GM12878 (cell line): Measurements from ENCODE around the gene SLC43A3. TPM values are rescaled to one million over a fixed set of nuclear protein-coding genes. Genes with fewer than 3 reads are reported as not detected.

Experiments
- ATAC-seq: fragments of 200-7000 bp; cut with Tn5 transposase; 3 replicates; pipeline ENCODE4 v1.9.1; 2020; ENCODE audit warnings: mild to moderate bottlenecking, moderate library complexity
- BruUV-seq: library from RNA; stranded (reverse); fragments of 400-500 nt; replicated peaks from 2 replicates; lab custom pipeline; 2021; lab: Mats Ljungman, UMichigan
- CTCF ChIA-PET: fragments of 300-600 bp; sonication (Branson Sonifier 250); formaldehyde crosslinking; extraction: SDS; loops from one replicate; lab custom pipeline; 2021; ENCODE audit warnings: inconsistent platforms; lab: Yijun Ruan, JAX
- POLR2A ChIA-PET: fragments of 350-600 bp; formaldehyde crosslinking; extraction: SDS; loops from one replicate; lab custom pipeline; 2021; ENCODE audit warnings: inconsistent platforms; lab: Charles Lee
- RAD21 ChIA-PET: fragments of 300-600 bp; sonication (Branson Sonifier 250); formaldehyde crosslinking; loops from one replicate; lab custom pipeline; 2023; ENCODE audit warnings: antibody characterized with exemption; ENCODE audit not compliant: unreplicated experiment; lab: Charles Lee
- SMC1A ChIA-PET: fragments of 300-600 bp; sonication (Branson Sonifier 250); formaldehyde crosslinking; loops from one replicate; lab custom pipeline; 2023; ENCODE audit not compliant: unreplicated experiment, uncharacterized antibody; lab: Charles Lee
- DNase-seq: peaks from one replicate; pipeline ENCODE4 v3.0.0-alpha.2; 2011; ENCODE audit warnings: low read depth, low spot score
- FAIRE-seq: peaks from 3 replicates; lab custom pipeline; 2011; peaks lifted over from hg19 to GRCh38; lab: Jason Lieb, UNC
- H2AFZ ChIP-seq: 2 replicates; pipeline ENCODE4 v1.6.0; 2011; ENCODE audit warnings: low read depth, low read length, control low read depth; ENCODE audit not compliant: control insufficient read depth
- H3K27ac ChIP-seq: 2 replicates; pipeline ENCODE4 v1.5.1; 2011; ENCODE audit warnings: control low read depth; ENCODE audit not compliant: control insufficient read depth, insufficient read depth
- H3K27me3 ChIP-seq, 2 experiments: replicated peaks in 1 of 2; 2 replicates each; pipeline versions ENCODE4 v1.6.0 to v1.6.1; 2011; ENCODE audit warnings: low read length in 1 of 2; ENCODE audit not compliant: control insufficient read depth in 2 of 2, insufficient read depth in 2 of 2
- H3K36me3 ChIP-seq, 2 experiments: 2 replicates each; pipeline ENCODE4 v1.5.1; 2011; ENCODE audit warnings: low read length in 1 of 2; ENCODE audit not compliant: control insufficient read depth in 2 of 2, insufficient read depth in 2 of 2
- H3K4me1 ChIP-seq: 2 replicates; pipeline ENCODE4 v1.6.1; 2011; ENCODE audit warnings: mild to moderate bottlenecking, low read length, moderate library complexity, mixed read lengths; ENCODE audit not compliant: control insufficient read depth, insufficient read depth
- H3K4me2 ChIP-seq: 2 replicates; pipeline ENCODE4 v1.6.0; 2011; ENCODE audit warnings: control low read depth; ENCODE audit not compliant: control insufficient read depth, insufficient read depth
- H3K4me3 ChIP-seq: fragments of 200-600 bp; sonication (generic); 2 replicates; pipeline ENCODE4 v1.5.1; 2016
- H3K79me2 ChIP-seq: 2 replicates; pipeline ENCODE4 v1.6.0; 2011; ENCODE audit warnings: low read length; ENCODE audit not compliant: control insufficient read depth, insufficient read depth
- H3K9ac ChIP-seq: 2 replicates; pipeline ENCODE4 v1.8.0; 2011; ENCODE audit warnings: low read length, control low read depth, mixed read lengths; ENCODE audit not compliant: control insufficient read depth, insufficient read depth
- H3K9me3 ChIP-seq: replicated peaks from 3 replicates; pipeline ENCODE4 v1.5.1; 2011; ENCODE audit warnings: mild to moderate bottlenecking, low read length; ENCODE audit not compliant: control insufficient read depth, insufficient read depth
- H4K20me1 ChIP-seq: 2 replicates; pipeline ENCODE4 v1.6.0; 2011; ENCODE audit not compliant: control insufficient read depth, insufficient read depth
- CBFB ChIP-seq: IDR thresholded peaks from 2 replicates; pipeline ENCODE4 v1.6.1; 2016; ENCODE audit warnings: antibody characterized with exemption, low read depth
- CEBPZ ChIP-seq: fragments of 150-350 bp; IDR thresholded peaks from 2 replicates; pipeline ENCODE4 v1.6.1; 2016; ENCODE audit warnings: low read depth, low read length
- HDAC2 ChIP-seq: fragments of 200-600 bp; sonication (generic); IDR thresholded peaks from 2 replicates; pipeline ENCODE4 v1.6.1; 2017
- KDM1A ChIP-seq: fragments of 200-600 bp; sonication (generic); IDR thresholded peaks from 2 replicates; pipeline ENCODE4 v1.6.1; 2016; ENCODE audit warnings: borderline replicate concordance
- MEF2A ChIP-seq: IDR thresholded peaks from 2 replicates; pipeline ENCODE4 v1.6.1; 2011; ENCODE audit warnings: low read depth, mild to moderate bottlenecking, low read length, moderate library complexity; ENCODE audit not compliant: insufficient read depth
- MLLT1 ChIP-seq: fragments of 450-650 bp; IDR thresholded peaks from 2 replicates; pipeline ENCODE4 v1.6.1; 2016; ENCODE audit warnings: mild to moderate bottlenecking
- MXI1 ChIP-seq: fragments of 150-350 bp; IDR thresholded peaks from 2 replicates; pipeline ENCODE4 v1.6.1; 2011; ENCODE audit warnings: low read depth, mild to moderate bottlenecking, inconsistent platforms, low read length, improper control_type of control experiment
- NR2F1 ChIP-seq: fragments of 450-650 bp; conservative IDR thresholded peaks from 2 replicates; pipeline ENCODE4 v1.6.1; 2017; ENCODE audit warnings: mild to moderate bottlenecking
- RB1 ChIP-seq: fragments of 450-650 bp; formaldehyde crosslinking; IDR thresholded peaks from 2 replicates; pipeline ENCODE4 v1.6.1; 2017; ENCODE audit warnings: mild to moderate bottlenecking, borderline replicate concordance
- RELA ChIP-seq: fragments of 450-650 bp; IDR thresholded peaks from 2 replicates; pipeline ENCODE4 v1.8.0; 2014; ENCODE audit warnings: borderline replicate concordance; ENCODE audit not compliant: partially characterized antibody
- RELB ChIP-seq: fragments of 450-650 bp; IDR thresholded peaks from 2 replicates; pipeline ENCODE4 v1.6.1; 2017; ENCODE audit warnings: low read depth, mild to moderate bottlenecking, moderate library complexity
- SIX5 ChIP-seq: IDR thresholded peaks from 2 replicates; pipeline ENCODE4 v1.6.1; 2011; ENCODE audit warnings: mild to moderate bottlenecking, low read depth, low read length, moderate library complexity; ENCODE audit not compliant: severe bottlenecking
- SMC3 ChIP-seq: IDR thresholded peaks from 2 replicates; pipeline ENCODE4 v1.6.1; 2011; ENCODE audit warnings: low read length, improper control_type of control experiment, borderline replicate concordance
- ZBED1 ChIP-seq: IDR thresholded peaks from 2 replicates; pipeline ENCODE4 v1.6.1; 2016; ENCODE audit warnings: borderline replicate concordance
- WGBS: methylation state at CpG from one replicate; pipeline ENCODE4 v1.1.6; 2016; ENCODE audit warnings: low lambda C conversion rate; ENCODE audit not compliant: insufficient replicate concordance, insufficient coverage; ENCODE audit errors: missing lambda C conversion rate; 5-methylcytosine and 5-hydroxymethylcytosine counted together
- in situ Hi-C: fragments of 300-500 bp; cut with MboI; formaldehyde crosslinking; loops from 9 replicates; pipeline ENCODE4 v1.14.3; 2018; ENCODE audit warnings: mixed read lengths
- intact Hi-C: fragments of 100-400 bp; cut with micrococcal nuclease; formaldehyde crosslinking; loops from one replicate; pipeline ENCODE4 v1.14.2; 2022; ENCODE audit not compliant: unreplicated experiment
- polyA plus RNA-seq, 11 experiments: library from polyadenylated mRNA; depleted of rRNA in 4 of 11; unstranded in 6 of 11; stranded (reverse) in 5 of 11; fragments of >200 nt; fragmentation: Nextera tagmentation in 4 of 11; fragmentation: Illumina TruSeq in 1 of 11; extraction: Ambion mirVana in 4 of 11; extraction: Trizol in 1 of 11; gene quantifications; 1 replicate in 1 of 11; 2 replicates in 10 of 11; pipeline versions ENCODE4 v1.2.1 to v1.2.3, GENCODE V29; 2011 to 2016; ENCODE audit warnings: inconsistent platforms in 2 of 11, missing spikeins in 2 of 11, low read depth in 1 of 11
- total RNA-seq, 4 experiments: library from RNA; depleted of rRNA in 3 of 4; stranded (reverse); fragments of >200 nt in 3 of 4; fragmentation: Illumina TruSeq in 1 of 4; extraction: Trizol in 1 of 4; gene quantifications; 2 replicates each; pipeline versions ENCODE4 v1.2.1 to v1.2.3, GENCODE V29; 2013 to 2021

Gene SLC43A3
- total and polyA plus RNA-seq, 10 of the 15 experiments (the other 5 are each of a cell fraction or from before 2014, with no cell fraction given) = 37.5 to 237 (median 132) TPM

DNA sequence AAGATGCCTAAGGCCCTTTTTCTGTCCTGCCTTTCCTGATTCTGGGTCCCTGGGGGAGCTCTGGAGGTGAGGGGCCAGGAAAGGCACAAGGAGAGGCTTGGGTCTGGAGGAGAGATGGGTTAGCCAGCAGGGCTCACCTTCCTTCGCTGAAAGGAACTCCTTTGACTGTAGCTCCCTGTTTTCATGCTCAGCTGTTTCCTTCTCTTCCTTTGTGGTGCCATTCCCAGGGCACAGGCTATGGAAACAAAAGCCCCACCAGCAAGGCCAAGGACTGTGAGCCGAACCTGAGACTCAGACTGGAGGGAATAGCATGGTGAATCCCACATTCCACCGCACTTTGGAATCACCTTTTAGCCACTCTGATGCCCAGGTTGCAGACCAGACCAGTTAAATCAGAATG lies 10.5 kb downstream of the SLC43A3 start:
- Histone ChIP-seq H3K4me1 (peaks cover 22% of the 10 kb centered on the region), H3K9ac (no peak overlapping the region), H3K36me3 (peaks cover 36 to 77% of the 10 kb centered on the region in 2 experiments), H3K27me3 (no peaks in the 10 kb centered on the region), H3K9me3 (no peaks in the 10 kb centered on the region; the same call in 2 of the 3 replicates), H3K27ac (no peak overlapping the region), H2AFZ (no peak overlapping the region), H3K4me3 (no peak overlapping the region), H3K79me2 (peaks cover 47% of the 10 kb centered on the region), H3K4me2 (no peak overlapping the region), H4K20me1 (peaks cover 3% of the 10 kb centered on the region)
- ChIA-PET POLR2A (interaction anchor here (1.2 to 4.4 kb wide), 2 partner anchors 9 to 14 kb away, joined by 4 to 22 read pairs; no protein-coding TSS in a partner anchor), SMC1A (interaction anchor here (1.1 to 1.5 kb wide), 2 partner anchors 8 to 23 kb away, joined by 3 to 4 read pairs; no protein-coding TSS in a partner anchor), CTCF (interaction anchor here (0.5 to 2.0 kb wide), 5 partner anchors 9 to 94 kb away, joined by 3 to 6 read pairs (median 3); no protein-coding TSS in a partner anchor), RAD21 (interaction anchor here (0.7 to 1.0 kb wide), 2 partner anchors 11 to 42 kb away, joined by 3 to 4 read pairs; no protein-coding TSS in a partner anchor)
- ATAC-seq (no peak), DNase-seq (no peak), FAIRE-seq (no peak)
- intact Hi-C loops = no loop called here
- 100% methylated on average over 3 of the region's 3 CpGs for WGBS
- in situ Hi-C loops = no loop called here
- no TSS peak for BruUV-seq
- no peak for TF ChIP-seq KDM1A
- no peak for TF ChIP-seq SMC3
- TF ChIP-seq NR2F1 = no peak
- TF ChIP-seq CBFB = no peak
- TF ChIP-seq RELA = no peak
- TF ChIP-seq CEBPZ = no peak
- TF ChIP-seq MXI1 = no peak
- TF ChIP-seq ZBED1 = no peak
- no peak for TF ChIP-seq SIX5
- no peak for TF ChIP-seq RB1
- no peak for TF ChIP-seq MEF2A
- no peak for TF ChIP-seq MLLT1
- TF ChIP-seq RELB = no peak
- TF ChIP-seq HDAC2 = no peak
